Forelimb muscle (tissue), 1 donor: ENCODE measurements around the gene INPP5D. TPM values are rescaled to one million over a fixed set of nuclear protein-coding genes. Genes with fewer than 3 reads are reported as not detected.
"Not testable (repeated sequence)": the region's sequence is repeated elsewhere in the genome, so short reads cannot be mapped to it uniquely, and the experiment has no call there.

Experiments
- DNase-seq: peaks from one replicate; pipeline ENCODE4 v3.0.0-alpha.2; 2013; ENCODE audit warnings: low read depth
- polyA plus RNA-seq: library from polyadenylated mRNA; unstranded; fragments of 120-200 nt; gene quantifications from one replicate; pipeline ENCODE4 v1.2.1, GENCODE V29; 2013; ENCODE audit not compliant: insufficient read length

The INPP5D gene
- polyA plus RNA-seq, 1 donor = 8.3 TPM

DNA sequence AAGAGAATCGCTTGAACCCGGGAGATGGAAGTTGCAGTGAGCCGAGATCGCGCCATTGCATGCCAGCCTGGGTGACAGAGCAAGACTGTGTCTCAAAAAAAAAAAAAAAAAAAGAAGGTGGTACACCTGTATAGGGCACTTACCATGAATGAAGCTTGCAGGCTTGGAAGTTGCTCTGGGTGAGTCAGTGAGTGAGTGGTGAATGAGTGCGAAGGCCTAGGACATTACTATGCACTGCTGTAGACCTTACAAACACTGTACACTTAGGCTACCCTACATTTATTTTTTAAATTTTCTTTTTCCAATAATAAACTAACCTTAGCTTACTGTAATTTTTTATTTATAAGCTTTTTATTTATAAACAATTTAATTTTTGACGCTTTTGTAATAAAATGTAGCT lies 113.0 kb downstream of the INPP5D start:
- DNase-seq = no peak

DNA sequence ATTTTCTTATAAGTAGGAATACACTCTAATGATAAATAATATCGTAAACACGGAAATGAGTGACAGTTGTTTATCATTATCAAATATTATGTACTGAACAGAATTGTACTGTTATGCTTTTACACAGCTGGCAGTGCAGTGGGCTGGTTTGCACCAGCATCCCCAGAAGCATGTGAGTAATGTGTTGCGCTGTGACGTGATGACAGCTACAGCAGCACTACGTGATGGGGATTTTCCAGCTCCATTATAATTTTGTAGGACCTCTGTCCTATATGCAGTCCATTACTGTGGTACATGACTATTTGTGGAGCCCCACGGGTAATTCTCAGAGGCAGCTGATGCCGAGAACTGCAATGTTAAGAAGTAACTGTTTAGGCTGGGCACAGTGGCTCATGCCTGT lies 114.0 kb downstream of the INPP5D start:
- no peak for DNase-seq

DNA sequence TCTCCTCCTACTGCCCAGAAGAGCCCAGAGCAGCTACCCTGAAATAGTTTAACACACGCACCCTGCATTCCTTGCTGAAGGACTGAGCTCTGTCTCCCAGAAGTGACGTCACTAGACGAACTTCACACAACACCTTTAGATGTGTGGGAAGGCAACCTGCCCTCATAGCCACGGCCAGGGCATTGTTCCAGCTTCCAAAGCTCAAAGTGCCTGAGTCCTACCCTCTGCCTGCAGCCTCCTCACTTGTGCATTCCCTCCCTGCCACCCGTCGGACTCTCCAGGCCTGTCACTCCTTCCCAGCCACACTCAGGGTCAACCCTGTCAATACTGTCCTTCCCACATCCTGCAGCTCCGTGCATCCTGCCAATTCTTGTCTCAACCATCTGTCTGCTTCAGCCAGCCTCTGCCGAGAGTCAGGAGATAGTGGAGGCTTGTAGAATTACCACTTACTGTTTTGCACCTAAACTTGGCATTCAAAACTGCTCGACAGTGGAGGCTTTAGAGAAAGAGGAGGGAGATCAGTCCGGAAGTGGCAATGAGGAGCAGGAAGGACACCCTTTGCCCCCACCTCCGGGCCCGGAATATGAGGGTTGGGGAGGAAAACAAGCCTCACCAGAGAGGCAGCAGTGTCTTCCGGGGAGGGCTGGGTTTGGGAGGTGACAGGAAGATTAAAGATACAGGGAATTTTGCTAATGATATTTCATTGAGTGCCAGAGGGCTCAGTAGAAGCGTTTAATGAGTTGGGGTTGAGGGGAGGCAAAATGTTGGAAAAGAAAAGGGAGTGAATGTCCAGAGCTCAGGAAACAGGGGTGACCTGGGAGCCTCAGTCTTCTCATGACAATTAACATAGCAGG lies 119.1 kb downstream of the INPP5D start:
- no peak for DNase-seq

DNA sequence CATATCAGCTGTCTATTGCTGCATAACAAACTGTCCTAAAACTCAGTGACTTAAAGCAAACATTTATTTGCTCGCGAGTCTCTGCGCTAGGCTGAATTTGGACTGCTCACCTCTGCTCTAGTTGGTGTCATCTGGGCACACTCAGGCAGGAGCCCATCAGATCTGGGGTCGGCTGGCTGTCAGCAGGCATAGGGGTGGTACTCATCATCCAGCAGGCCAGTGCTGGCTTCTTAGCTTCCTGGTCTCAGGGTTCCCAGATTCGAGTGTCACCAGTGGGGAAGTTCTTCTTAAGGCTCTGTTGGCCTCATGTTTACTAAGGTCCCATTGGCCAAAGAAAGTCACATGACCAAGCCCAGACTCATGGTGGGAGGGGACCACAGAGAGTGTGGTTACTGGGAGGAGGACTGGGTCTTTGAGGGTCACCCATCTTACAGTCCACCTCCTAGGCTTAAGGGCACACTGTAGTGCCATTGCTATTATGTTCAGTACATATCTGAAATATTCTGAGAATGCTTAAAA lies 119.8 kb downstream of the INPP5D start:
- DNase-seq = no peak

DNA sequence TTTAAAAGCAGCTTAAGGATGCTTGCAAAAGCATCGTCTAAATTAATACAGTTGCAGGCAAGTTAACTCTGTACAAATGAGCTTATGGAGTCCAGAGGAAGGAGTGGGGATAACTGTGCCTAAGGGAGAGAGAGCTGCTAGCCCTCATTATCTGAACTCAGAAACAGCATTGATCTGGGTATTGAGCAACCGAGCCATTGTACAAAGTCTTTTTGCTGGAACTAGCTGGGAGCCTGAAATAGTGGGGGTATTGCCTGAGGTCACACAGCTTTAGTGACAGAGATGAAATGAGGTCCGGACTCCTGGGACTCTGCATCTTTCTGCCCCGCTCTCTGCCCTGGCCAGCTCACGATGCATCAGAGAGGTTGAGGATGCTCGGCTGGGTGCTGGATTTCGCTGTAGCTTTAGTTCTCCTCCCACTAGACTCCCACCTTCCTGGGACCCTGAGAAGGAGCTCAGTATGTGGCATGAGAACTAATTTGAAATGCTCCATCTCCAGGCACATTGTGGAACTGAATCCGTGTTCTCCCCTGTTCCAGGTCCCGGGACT lies 123.8 kb downstream of the INPP5D start:
- no peak for DNase-seq

DNA sequence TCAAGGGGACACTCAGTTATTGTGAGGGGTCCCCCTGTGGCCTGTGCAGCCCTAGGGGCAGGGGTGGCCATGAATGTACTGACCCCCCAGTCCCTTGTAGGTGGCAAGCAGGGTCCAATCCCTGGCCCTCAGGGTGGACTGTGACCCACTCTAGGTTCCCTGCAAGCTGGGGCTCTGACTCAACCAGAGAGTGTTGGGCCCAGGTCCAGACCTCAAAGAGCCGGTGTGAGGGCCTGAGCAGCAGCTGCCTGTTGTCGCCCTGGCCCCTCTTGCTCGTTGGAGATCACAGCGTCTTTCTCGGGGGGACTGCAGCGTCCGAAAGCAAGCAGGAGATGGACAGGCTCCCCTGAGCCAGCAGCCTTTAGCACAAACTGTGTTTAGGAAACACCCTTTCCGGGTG lies 124.5 kb downstream of the INPP5D start:
- no peak for DNase-seq

DNA sequence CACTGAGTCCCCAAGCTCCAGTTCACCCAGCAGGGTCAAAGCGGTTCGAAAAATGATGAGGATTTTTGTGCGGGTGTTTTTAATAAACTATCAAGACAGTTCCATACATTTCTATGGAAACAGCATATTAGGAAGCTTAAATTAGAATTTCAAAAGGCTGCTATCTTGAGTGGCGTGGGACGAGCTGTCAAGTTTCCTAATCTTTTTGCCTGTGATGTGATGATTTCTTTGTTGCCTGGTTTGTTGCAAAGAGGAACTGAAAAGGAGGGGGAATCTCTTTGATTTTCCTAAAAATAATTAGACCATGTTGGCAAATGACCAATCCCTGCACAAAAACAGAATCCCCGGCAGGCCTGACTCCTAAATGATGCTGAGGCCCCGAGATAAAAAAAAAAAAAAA lies 125.2 kb downstream of the INPP5D start:
- DNase-seq = no peak

DNA sequence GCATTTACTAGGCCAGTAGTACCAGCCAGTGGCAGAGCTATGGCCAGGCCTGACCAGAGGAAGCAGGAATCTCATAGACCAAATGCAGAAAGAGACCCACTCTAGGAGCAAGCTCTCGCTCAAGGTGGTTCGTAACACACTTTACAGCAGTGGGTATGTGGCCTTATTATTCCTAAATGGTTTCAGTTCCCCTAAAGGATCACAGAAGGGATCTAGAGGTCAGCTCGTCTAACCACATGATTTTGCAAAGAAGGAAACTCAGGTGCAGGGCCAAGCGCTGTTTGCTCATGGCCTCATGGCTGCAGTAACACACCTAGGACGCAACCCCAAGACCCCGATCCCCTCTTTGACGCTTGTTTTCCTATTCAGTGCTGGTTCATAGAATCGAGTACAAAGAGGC lies 125.8 kb downstream of the INPP5D start:
- no peak for DNase-seq

DNA sequence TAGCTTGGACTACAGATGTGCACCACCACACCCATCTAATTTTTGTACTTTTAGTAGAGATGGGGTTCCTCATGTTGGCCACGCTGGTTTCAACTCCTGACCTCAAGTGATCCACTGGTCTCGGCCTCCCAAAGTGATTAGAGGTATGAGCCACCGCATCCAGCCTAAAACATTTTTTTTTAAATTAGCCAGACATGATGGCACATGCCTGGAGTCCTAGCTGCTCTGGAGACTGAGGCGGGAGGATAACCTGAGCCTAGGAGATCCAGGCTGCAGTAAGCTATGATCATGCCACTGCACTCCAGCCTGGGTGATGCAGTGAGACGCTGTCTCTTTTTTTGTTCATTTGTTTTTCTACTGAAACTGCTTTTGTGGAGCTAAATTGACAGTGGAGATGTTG lies 126.7 kb downstream of the INPP5D start:
- no peak for DNase-seq

DNA sequence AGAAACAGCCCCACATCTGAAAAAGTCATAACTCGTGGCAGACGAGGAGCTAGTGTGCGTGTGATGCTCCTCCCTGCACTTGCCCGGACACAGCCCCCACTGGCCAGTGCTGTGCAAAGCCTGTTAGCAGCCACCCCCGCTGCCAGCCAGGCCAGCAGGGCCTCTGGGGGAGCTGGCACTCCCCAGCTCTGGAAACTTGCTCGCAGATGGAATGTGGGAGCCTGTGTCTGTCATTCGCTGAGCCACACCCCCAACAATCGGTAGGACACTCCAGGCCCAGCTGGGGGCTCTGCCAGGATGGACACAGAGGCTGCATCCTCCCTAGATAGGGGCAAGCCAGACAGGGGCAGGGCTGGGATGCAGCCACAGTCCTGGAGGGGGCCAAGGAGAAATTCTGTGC lies 128.9 kb downstream of the INPP5D start:
- no peak for DNase-seq

DNA sequence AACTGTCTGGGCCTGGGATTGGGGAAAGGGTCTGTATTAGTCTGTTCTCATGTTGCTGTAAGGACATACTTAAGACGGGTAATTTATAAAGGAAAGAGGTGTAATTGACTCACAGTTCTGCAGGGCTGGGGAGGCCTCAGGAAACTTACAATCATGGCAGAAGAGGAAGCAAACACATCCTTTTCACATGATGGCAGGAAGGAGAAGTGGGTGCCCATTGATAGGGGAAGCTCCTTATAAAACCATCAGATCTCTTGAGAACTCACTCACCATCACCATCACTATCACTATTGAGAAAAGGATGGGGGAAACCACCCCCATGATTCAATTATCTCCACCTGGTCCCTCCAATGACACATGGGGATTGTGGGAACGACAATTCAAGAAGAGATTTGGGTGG lies 130.9 kb downstream of the INPP5D start:
- not testable (repeated sequence) for DNase-seq

DNA sequence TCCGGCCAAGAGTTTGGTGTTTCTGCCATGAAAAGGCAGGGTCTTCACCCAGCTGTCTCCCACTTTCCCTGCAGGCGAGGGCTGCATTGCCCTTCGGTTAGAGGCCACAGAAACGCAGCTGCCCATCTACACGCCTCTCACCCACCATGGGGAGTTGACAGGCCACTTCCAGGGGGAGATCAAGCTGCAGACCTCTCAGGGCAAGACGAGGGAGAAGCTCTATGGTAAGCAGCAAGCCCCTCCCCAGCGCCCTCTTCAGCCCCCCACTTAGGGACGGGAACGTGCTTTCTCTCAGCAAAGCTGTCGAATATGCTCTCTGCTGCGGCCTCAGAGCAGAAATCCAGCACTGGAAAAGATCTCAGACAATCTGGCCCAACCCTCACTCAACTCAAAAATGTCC lies 133.6 kb downstream of the INPP5D start:
- DNase-seq = no peak

DNA sequence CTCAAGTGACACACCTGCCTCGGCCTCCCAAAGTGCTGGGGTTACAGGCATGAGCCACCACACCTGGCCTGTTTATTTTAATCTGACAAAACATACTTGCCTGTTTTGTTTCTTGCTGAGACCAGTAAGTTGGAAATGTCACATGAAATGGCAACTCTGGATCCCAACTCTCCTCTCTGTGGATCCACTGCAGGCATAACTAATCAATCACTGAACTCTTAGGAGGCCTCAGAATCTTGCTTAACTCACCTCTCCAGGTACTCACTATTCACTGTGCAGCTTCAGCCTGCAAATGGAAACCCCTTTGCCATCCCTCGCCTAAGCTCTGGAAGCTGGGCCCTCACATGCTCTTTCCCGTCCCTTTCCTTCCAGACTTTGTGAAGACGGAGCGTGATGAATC lies 134.9 kb downstream of the INPP5D start:
- DNase-seq = no peak

DNA sequence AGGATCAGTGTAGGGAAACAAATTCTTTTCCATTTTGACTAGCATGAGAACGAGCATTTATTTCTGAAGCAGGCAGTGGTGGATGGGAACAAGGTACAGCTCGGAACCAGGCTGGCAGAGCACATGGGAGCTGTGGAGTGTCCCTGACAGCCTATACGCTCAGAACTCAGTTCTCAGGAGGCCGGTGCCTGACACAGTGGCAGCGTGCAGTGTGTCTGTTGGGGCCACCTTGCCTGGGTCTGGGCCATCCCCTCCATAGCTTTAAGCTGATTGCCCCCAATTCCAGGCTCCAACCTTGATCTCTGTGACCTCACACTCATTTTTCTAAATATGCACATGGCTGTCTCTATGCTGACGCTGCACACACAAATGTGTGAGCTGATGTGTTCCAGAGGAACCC lies 136.9 kb downstream of the INPP5D start:
- DNase-seq = no peak

DNA sequence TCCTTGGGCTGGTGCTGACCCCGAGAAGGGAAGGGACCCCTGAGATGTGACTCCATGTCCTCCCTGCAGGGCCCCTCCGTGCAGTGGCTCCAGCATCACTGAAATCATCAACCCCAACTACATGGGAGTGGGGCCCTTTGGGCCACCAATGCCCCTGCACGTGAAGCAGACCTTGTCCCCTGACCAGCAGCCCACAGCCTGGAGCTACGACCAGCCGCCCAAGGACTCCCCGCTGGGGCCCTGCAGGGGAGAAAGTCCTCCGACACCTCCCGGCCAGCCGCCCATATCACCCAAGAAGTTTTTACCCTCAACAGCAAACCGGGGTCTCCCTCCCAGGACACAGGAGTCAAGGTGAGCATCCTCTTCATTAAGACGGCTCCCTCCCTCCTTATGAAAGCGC lies 137.9 kb downstream of the INPP5D start:
- no peak for DNase-seq

DNA sequence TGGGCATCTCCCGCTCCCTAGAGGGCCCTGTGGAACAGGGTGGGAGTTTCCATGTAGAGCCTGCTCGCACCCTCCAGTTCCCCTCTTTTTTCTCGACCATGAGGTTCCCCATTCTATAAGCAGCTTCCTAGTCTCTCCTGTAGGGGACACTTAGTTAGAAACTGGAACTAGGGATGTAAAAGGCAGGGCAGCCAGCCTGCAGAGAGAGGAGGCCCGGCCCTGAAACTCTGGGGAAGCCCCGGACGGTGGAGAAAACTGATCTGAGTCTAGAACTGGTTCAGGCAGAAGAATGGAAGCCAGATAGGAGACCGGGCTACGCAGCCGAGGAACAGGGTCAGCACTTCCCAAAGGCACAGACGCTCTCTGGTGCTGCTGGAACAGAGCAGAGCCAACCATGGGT lies 139.7 kb downstream of the INPP5D start:
- DNase-seq = no peak

DNA sequence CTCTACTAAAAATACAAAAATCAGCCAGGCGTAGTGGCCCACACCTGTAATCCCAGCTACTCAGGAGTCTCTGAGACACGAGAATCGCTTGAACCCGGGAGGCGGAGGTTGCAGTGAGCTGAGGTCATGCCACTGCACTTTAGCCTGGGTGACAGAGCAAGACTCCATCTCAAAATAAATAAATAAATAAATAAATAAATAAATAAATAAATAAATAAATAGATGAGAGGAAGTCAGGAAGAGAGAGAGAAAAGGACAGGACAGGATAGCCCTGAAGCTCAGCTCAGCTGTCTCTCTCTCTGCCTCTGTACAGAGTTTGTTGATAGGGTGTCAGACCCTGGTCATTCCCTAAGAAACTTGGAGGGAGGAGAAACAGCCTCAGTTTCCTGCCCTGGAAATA lies 140.6 kb downstream of the INPP5D start:
- DNase-seq = not testable (repeated sequence)

DNA sequence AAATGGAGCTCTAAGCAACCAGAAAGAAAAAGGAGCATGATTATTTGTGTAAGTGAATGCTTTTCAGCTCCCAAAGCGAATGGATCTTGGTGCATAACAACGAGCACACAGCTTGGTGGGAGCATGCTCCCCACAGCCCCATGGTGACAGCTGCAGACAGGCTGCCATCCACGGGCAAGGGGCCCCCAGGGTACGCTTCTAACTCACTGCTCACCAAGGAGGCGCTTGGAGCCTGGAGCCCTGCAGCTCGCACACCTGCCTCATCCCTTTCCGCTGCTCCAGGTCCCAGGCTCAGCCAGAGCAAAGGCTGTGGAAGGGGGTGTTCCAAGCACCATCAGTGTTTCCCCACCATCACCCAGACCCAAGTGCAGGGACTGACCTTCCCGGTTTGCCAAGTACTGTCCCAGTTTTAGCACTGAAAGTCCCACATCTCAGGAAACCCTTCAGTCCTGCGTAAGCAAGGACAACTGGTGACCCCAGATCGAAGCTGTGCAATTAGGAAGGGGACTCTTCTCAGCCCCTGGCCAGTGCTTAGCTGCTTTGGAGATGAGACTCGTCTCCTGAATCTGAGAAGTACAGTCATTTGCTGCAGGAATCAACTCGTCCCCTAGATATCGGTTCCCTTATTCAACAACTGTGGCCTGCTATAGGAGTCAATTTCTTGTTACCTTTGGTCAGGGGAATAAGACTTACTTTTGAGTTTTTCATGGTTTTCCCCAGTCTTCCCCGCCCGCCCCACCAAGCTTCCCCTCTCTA lies 141.3 kb downstream of the INPP5D start:
- no peak for DNase-seq

DNA sequence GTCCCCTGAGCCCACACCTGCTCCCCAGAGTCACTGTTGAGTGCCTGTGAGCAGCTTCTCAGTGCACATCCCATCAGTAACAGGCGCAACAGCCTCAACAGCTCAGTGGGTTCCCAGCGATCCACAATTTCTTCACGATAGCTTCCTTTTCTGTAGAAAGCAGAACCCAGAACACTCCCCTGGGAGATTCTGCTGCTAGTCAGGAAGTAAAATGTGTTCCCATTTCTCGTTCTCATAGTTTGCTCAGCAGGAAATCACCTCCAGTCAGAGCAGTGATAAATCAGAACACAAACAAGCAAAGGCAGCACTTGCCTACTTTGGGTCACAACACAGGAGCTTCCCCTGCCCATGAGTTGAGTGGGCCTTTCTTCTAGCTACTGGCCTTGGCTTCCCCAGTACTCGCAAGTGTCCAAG lies 142.4 kb downstream of the INPP5D start:
- no peak for DNase-seq

DNA sequence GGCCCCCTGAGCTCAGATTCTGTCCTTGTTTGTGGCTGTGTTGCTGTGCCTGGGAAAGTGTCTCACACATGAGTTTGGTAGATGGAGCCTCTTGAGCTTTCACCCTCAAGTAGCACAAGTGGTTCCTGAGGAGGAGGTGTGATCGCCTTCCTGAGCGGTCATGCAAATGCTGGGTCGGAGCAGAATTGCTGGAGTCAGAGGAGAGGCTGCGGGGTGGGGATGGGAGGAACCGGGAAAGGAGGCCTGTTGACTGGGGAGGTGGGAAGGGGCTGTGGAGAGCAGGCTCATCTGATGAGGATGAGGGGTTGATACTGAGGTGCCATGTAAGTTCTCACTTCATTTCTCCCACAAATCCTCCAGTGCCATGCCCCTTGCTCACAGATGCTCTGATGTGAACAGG lies 142.9 kb downstream of the INPP5D start:
- DNase-seq = no peak

DNA sequence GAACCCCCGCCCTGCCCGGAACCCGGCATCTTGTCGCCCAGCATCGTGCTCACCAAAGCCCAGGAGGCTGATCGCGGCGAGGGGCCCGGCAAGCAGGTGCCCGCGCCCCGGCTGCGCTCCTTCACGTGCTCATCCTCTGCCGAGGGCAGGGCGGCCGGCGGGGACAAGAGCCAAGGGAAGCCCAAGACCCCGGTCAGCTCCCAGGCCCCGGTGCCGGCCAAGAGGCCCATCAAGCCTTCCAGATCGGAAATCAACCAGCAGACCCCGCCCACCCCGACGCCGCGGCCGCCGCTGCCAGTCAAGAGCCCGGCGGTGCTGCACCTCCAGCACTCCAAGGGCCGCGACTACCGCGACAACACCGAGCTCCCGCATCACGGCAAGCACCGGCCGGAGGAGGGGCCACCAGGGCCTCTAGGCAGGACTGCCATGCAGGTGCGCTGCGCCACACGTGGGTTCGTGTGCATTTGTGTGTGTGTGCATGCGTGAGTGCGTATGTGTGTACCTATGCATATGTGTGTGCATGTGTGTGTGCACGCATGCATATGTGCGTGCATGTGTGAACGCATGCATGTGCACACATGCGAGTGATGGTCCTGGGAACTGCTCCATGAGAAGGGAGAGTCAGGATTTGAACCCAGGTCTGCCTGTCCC lies 144.3 kb downstream of the INPP5D start:
- no peak for DNase-seq
